ENCODE measurements around the gene NDUFA5. TPM values are rescaled to one million over a fixed set of nuclear protein-coding genes. Genes with fewer than 3 reads are reported as not detected.

The NDUFA5 gene
- polyA plus RNA-seq, 1 of the 3 experiments (the other 2 are of a cell fraction): 10.9 TPM

- POLR2A ChIA-PET: no interaction called here
- Histone ChIP-seq H3K9ac (no peak overlapping the region), H3K27me3 (ENCODE audit: insufficient read depth) (peaks cover 13% of the 10 kb centered on the region; the same call in 1 of the 2 replicates), H3F3A (replicated peaks; ENCODE audit: insufficient read depth) (no peaks in the 10 kb centered on the region), H3K4me1 (ENCODE audit: control insufficient read depth in 1 of 2, insufficient read depth in 2 of 2, low read depth in 1 of 2, low read length in 1 of 2) (no peaks in the 10 kb centered on the region; a peak in 1 of 4 replicates), H3K9me2 (no peaks in the 10 kb centered on the region), H3K4me2 (no peak overlapping the region), H3K27ac (ENCODE audit: low read depth in 2 of 2, low read length in 1 of 2) (no peak overlapping the region), H3K36me3 (replicated peaks in 1 of 2; ENCODE audit: control insufficient read depth in 1 of 2, insufficient read depth in 2 of 2, low read length in 1 of 2) (no peaks in the 10 kb centered on the region), H4K20me1 (ENCODE audit: insufficient read depth) (no peaks in the 10 kb centered on the region), H2AFZ (ENCODE audit: low read depth) (no peak overlapping the region), H3K9me3 (no peaks in the 10 kb centered on the region), H3K79me2 (ENCODE audit: insufficient read depth) (no peaks in the 10 kb centered on the region), H3K4me3 (ENCODE audit: low read depth in 2 of 2, low read length in 1 of 2) (no peak overlapping the region)
- CTCF ChIA-PET: interaction anchor here (0.6 to 1.4 kb wide), 2 partner anchors 224 to 430 kb away, joined by 3 to 6 read pairs; no protein-coding TSS in a partner anchor
- 78% methylated on average over 3 of the region's 3 CpGs for WGBS (ENCODE audit: low lambda C conversion rate)
- TF ChIP-seq POLR2AphosphoS5 (IDR thresholded peaks at IDR 0.05; ENCODE audit: low read depth, low read length) (no peak), EP300 (IDR thresholded peaks at IDR 0.05; ENCODE audit: borderline replicate concordance in 1 of 2, low read depth in 1 of 2, low read length in 1 of 2) (no peak), REST (IDR thresholded peaks at IDR 0.05; ENCODE audit: low read depth, low read length) (no peak)
- DNase-seq: no peak
These were observed 15.7 kb upstream of the NDUFA5 start for GRCh38 chr7:123573341-123573740.

DNA sequence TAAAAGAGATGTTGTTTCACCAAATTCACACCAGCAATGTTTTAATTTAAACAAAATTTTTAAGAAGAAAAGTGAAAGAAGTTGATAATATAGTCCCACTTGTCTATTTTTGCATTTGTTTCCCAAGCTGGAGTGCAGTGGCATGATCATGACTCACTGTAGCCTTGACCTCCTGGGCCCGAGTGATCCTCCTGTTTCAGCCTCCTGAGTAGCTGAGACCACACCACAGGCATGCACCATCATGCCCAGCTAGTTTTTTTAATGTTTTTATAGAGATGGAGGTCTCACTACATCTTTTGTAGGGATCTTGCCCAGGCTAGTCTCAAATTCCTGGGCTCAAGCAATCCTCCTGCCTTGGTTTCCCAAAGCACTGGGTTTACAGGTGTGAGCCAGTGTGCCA lies 14.1 kb upstream of the NDUFA5 start:
- no peak overlapping the region for H3K4me3 ChIP-seq (ENCODE audit: low read depth in 2 of 2, low read length in 1 of 2)
- H3K27ac ChIP-seq (ENCODE audit: low read depth in 2 of 2, low read length in 1 of 2): no peak overlapping the region
- no peak for TF ChIP-seq POLR2AphosphoS5 (IDR thresholded peaks at IDR 0.05; ENCODE audit: low read depth, low read length)
- TF ChIP-seq SMC3 (IDR thresholded peaks at IDR 0.05; ENCODE audit: low read depth, low read length): no peak
- no peak for TF ChIP-seq RCOR1 (IDR thresholded peaks at IDR 0.05; ENCODE audit: low read length)
- no peak for TF ChIP-seq SIN3A (IDR thresholded peaks at IDR 0.05; ENCODE audit: borderline replicate concordance, low read depth, low read length)
- TF ChIP-seq EZH2phosphoT487 (IDR thresholded peaks at IDR 0.05; ENCODE audit: borderline replicate concordance, low read depth): no peak
- no peak for TF ChIP-seq RXRA (IDR thresholded peaks at IDR 0.05; ENCODE audit: borderline replicate concordance, low read depth)
- TF ChIP-seq GATA2 (CRISPR knock-in tag; IDR thresholded peaks at IDR 0.05): no peak
- TF ChIP-seq FOXJ3 (CRISPR knock-in tag; IDR thresholded peaks at IDR 0.05): no peak
- TF ChIP-seq JUND (IDR thresholded peaks at IDR 0.05): no peak
- H3K36me3 ChIP-seq (replicated peaks in 1 of 2; ENCODE audit: control insufficient read depth in 1 of 2, insufficient read depth in 2 of 2, low read length in 1 of 2): no peaks in the 10 kb centered on the region
- no peak overlapping the region for H3K9ac ChIP-seq
- ChIA-PET CTCF (interaction anchor here (3.1 kb wide), 1 partner anchor 9 kb away, joined by 16 read pairs; no protein-coding TSS in a partner anchor), POLR2A (no interaction called here)
- no peaks in the 10 kb centered on the region for H3K9me2 ChIP-seq
- DNase-seq: no peak
- WGBS (ENCODE audit: low lambda C conversion rate): 68% methylated on average over 1 of the region's 1 CpG
- no peaks in the 10 kb centered on the region for H3K79me2 ChIP-seq (ENCODE audit: insufficient read depth)
- H3K27me3 ChIP-seq (ENCODE audit: insufficient read depth): 0 out of 2 replicates have a peak, but pooled peaks cover 3% of the 10 kb centered on the region
- H3K4me2 ChIP-seq: no peak overlapping the region
- no peaks in the 10 kb centered on the region; a peak in 1 of 4 replicates for H3K4me1 ChIP-seq (ENCODE audit: control insufficient read depth in 1 of 2, insufficient read depth in 2 of 2, low read depth in 1 of 2, low read length in 1 of 2)
- no peaks in the 10 kb centered on the region for H4K20me1 ChIP-seq (ENCODE audit: insufficient read depth)
- H2AFZ ChIP-seq (ENCODE audit: low read depth): no peak overlapping the region
- no peaks in the 10 kb centered on the region for H3F3A ChIP-seq (replicated peaks; ENCODE audit: insufficient read depth)
- no peaks in the 10 kb centered on the region for H3K9me3 ChIP-seq
